ENCODE measurements around the gene LRRC47.
"Not testable (repeated sequence)": the region's sequence is repeated elsewhere in the genome, so short reads cannot be mapped to it uniquely, and the experiment has no call there.

The LRRC47 gene

DNA sequence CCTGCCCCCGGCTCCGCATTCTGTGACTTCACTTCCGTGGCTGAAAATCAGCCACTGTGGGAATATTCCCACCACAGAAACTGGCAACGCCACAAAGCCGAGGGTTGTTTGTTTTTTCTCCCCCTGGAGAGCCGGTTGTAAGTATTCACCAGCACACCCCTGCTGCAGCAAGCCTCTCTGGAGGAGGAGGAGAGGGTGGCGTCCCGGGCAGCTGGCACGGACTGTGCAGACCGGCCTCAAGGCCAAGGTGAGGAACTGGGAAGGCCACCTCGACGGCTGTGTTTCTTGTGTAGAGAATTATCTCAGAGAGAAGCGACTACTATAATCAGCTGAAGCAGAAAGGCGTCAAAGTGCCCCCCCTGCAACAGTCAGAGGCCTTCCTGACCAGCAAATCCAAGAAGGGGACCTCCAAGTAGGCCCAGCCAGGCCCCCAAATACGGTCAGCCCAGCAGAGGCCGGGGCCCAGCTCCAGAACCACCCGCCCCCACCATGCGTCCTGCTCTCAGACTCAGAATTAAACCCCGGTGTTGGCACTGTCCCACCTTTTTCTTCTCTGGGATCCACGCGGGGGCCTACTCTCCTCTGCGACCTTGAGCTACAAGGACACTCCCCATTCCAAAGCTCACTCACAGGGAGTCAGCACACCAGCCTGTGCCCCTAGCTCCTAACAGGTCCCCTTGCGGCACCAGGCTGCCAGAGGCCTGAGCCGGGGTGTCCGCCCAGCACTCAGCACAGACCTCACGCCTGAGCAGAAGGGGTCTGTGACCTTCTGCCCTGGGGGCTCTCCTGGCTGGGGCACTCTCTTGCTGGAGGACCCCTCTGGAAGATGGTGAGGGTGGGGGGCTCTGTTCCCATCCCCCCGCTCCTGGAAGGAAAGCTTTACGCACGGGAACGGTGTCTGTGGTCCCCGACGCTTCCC lies 24.9 kb downstream of the LRRC47 start:
- no peak for DNase-seq

GRCh38 chr1:3770047-3770765 lies 26.1 kb downstream of the LRRC47 start:
- DNase-seq = no peak

DNA sequence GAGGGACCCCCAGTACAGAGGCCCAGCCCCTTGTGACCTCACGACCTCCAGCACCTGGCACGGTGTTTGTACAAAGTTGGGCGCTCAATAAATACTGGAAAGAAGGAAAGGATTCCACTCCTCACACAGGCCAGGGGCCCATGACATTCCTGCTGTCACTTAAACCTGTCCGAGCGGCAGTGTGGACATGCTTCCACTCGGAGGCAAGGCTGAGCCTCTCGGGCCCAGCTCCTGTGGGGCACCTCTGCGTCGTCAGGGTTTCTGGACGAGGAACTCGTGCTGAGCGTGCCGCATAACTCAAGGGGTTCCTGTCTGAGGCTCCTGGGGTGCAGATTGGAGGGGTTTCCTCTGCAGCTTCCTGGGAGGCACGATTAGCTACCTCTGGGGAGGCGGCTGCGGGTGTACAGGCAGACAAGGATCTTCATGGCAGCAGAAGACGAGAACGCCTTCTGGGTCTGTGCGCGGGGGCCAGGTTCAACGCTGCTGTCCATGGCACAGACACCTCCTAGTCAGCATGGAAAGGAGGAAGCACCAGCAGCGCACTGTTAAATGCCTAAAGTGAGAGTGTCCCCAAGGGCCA lies 27.4 kb downstream of the LRRC47 start:
- DNase-seq = no peak

GRCh38 chr1:3767328-3767925 lies 28.9 kb downstream of the LRRC47 start:
- no peak for DNase-seq

DNA sequence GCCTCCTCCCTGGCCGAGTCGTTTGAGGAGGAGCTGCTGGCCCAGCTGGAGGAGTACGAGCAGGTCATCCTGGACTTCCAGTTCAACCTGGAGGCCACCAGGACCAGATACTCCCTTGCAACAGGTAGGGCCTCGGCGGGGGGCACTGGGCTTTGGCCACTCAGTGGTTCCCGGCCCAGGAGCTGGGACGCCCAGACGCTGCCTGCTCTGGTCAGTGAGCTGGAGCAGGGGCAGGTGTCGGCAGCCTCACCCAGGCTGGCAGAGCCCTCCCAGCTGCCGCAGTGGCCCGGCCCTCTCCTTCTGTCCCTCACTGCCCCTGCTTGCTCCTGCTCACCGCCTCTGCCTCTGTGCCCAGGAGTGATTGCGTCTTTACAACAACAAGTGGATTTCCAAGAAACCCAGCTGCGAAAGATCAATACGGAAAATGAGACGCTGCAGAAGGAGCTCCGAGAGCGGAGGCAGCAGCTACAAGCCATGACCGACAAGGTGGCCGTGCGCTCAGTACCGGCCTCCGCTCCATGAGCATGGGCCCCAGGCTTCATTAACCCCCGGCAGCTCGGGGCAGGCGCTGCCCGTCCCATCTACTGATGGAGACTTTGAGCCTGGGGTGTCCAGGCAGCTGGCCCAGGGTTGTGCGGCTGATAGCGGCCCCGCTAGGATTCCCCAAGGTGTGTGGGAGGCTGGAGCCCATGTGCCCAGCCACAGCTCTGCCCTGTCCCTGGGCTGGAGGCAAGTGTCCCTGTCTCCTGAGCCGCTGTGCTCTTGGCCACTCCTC lies 32.8 kb downstream of the LRRC47 start:
- DNase-seq = no peak

DNA sequence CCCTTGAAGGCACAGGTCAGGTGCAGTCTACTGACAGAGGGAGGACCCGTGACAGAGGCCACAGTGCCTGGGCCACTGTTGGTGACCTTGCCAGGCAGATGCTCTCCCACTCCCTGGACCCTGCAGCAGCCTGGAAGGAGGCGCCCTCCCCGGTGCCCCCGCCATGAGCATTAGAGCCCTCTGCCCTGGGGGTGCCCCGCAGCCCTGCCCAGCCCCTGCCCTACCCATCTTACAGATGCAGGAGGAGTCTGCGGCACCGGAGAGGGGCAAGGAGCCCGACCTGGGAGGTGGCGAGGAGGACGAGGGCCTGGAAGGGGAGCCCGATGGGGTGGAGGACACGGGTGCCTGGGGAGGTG lies 33.4 kb downstream of the LRRC47 start:
- no peak for DNase-seq

DNA sequence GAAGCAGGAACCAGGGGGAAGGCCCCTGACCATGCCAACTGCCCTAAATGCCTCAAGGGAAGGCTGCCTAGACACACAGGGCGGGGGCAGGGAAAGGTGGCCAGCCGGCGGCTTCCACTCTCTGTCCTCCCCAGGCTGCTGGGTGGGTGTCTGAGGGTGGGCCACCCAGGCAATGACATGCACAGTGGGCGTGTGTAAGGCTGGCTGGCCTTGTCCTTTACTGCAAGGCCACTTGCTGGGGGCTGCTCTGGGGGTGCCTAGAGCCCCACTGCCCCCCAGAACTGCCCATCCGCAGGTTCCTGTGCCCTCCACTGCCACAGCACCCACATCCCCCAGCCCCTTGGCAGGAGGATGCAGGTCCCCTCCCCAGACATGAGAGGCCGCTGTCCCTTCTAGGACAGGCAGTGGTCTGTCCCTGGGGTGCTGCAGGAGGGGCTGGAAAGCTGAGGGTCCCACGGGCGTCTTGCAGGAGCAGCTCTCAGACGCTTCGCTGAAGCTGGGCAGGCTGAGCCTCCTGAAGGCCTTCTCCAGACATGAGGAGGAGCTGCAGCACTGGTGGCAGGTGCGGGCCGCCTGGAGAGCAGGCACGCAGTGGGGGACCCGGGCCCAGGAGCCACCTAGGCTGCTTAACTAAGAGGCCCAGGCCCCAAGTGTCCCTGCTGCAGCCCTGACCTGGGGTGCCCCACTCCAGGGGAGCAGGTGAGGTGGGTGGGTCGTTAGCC lies 34.0 kb downstream of the LRRC47 start:
- no peak for DNase-seq

GRCh38 chr1:3761296-3762010 lies 34.8 kb downstream of the LRRC47 start:
- DNase-seq = no peak

GRCh38 chr1:3759796-3760195 lies 36.5 kb downstream of the LRRC47 start:
- no peak for DNase-seq

- no peak for DNase-seq
These were observed 37.1 kb downstream of the LRRC47 start for GRCh38 chr1:3759164-3759563.

DNA sequence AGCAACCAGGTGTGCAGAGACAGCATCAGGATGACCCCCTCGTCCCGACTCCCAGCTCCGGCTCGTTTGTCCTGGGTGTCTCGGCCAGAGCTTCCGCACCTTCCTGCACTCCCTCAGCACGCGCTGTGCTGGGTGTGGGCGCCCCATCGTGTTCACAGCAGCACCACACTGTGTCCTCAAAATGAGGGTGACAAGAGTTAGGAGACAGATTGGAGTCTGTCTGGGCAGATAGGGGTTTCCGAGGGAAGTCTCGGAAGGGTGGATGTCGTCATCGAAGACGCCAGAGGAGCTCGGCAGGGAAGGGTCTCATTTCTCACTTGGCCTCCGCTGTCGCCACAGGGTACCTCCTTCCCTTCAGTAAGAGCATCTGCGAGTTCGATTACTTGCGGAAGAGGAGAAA lies 39.9 kb downstream of the LRRC47 start:
- DNase-seq = no peak

DNA sequence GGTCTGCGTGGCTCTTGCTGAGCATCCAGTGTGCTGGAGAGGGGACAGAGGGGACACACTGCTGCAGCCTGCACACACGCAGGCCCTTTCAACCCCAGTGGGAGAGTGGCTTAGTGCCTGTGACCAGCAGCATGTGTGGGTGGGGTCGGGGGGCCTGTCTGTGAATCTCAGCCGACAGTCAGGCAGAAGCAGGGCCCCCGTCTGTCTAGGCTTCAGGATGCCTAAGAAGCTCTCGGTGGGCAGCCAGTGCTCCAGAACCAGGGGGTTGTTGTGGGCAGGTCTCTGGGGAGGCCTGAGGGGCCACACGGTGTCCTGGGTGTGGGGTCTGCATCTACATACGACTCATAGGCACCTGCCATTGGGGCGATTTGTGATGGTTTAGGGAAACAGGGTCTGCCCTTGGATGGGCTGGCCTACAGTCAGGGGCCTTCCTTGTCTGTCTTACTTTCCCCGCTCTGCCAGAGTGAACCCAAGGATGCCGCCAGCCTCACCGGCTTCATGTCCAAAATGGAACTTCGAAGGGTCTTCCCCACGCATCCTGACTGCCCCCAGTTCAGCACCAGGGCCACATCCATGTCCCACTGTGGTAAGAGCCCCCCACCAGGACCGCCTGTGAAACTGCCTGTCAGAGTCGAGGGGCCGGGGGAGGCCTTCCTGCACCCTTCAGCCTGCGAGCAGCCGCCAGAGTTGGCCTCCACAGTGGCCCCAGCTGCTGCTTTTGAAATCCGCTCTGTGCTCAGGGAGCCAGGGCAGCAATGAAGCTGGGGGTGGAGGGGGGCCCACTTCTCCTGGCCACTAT lies 42.4 kb downstream of the LRRC47 start:
- no peak for DNase-seq

GRCh38 chr1:3752400-3752945 lies 43.8 kb downstream of the LRRC47 start, which contains the start of gene CCDC27:
Gene CCDC27, plus strand, starts transcription at chr1:3752450. Its CDS starts 32 bp downstream, at chr1:3752482.
- DNase-seq = no peak

- no peak for DNase-seq
These were observed 45.6 kb downstream of the LRRC47 start for GRCh38 chr1:3750741-3751140.

DNA sequence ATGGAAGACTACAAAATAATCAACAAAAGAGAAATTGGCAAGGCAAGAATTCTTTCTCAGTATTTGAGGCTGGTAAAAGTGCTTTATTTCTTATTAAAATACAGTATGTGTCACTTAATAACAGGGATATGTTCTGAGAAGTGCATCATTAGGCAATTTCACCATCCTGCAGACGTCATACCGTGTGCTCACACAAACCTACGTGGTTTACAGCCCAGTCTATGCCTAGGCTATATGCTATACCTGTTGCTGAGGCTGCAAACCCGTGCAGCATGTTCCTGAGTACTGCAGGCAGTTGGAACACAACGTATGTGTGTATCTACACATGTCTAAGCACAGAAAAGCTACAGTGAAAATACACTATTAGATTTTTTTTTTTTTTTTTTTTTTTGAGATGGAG lies 46.8 kb downstream of the LRRC47 start:
- no peak for DNase-seq

DNA sequence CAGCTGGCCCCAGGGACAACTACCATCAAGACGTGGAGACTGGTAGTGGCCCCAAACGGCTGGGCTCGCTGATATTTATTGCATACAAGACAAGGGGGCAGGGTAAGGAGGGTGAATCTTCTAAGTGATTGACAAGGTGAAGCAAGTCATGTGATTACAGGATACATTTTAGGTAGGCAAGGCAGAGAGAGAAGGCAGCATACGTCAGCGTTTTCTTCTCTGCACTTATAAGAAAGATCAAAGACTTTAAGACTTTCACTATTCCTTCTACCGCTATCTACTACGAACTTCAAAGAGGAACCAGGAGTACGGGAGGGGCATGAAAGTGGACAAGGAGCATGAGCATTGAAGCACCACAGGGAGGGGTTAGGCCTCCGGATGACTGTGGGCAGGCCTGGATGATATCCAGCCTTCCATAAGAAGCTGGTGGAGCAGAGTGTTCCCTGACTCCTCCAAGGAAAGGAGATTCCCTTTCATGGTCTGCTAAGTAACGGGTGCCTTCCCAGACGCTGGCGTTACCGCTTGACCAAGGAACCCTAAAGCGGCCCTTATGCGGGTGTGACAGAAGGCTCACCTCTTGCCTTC lies 47.9 kb downstream of the LRRC47 start:
- not testable (repeated sequence) for DNase-seq

DNA sequence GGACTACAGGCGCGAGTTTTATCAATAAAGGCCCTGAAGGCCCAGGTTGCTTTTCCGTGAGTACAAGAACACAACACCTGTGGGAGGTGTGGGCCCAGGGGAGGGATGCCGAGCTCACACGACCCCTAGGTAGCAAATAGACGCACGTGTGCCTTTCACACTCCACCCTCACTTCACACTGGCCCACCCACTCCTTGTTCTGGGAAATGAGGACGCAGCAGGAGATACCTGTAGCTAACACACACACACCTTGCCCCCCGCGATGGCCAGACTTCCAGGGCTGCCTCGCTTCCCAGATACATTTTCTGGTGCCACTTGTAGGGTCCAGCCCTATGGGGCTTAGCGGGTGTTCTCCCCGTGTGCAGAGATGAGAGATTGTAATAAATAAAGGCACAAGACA lies 48.4 kb downstream of the LRRC47 start:
- DNase-seq = no peak

DNA sequence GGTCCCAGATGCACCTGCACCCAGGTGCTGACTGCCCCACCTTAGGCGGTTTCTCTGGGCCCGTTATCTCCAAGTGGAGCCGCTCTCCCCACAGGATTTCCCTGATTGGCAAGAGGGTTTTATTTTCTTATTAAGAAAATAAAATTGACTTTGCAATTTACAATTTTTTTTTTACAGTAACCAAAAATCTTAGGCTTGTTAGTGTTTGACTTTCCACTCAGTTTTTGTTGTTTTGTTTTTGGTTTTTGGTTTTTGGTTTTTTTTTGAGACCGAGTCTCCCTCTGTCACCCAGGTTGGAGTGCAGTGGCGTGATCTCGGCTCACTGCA lies 48.8 kb downstream of the LRRC47 start:
- DNase-seq = no peak

DNA sequence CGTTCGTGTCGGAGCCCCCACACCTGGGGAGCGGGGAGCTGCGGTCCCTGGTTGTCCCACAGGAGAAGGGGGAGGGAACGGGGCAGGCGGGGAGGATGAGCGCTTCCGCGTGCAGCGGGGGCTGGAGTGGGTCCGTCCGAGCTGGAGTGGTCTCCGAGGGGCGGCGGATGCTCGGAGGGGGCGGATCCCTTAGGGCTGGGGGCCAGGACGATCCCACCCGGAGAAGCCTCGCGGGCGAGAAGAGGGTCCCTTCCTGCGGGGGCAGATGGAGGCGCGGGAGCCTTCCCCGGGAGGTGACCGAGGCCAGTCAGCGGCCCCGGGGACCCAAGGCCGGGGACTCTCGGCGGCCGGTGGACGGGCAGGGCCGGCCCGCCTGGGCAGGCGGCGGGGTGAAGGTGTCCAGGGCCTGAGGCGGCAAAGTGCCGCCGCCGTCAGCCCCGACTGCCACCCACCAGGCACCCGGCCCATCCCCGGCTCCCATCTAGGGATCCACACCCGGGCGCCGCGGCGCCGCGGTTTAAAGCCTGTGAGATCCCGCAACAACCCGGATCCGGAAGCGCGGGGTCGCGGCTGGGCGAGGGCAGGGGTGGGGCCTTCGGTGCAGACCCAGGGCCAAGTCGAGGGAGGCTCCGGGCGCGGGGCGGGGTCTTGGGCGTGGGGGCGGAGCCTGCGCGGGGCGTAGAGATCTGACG lies 49.3 kb downstream of the LRRC47 start:
- peak; percentile 94 to 95 for DNase-seq

All from activated T-cell treated with anti-CD3 and anti-CD28 coated beads, Interleukin-2, amount 50 U/mL, for 48 hours (primary cell).